Measurements from ENCODE around the gene NUB1.

The NUB1 gene

GRCh38 chr7:151408839-151409666 is 67.4 kb downstream of the NUB1 start:
- Histone ChIP-seq H3K4me3 (ENCODE audit: low read length) (no peak overlapping the region), H3K36me3 (ENCODE audit: control insufficient read depth, low read length) (no peaks in the 10 kb centered on the region), H3K4me1 (ENCODE audit: control insufficient read depth, low read length) (peaks cover 9% of the 10 kb centered on the region), H4K20me1 (ENCODE audit: control insufficient read depth, insufficient read depth, low read depth, low read length) (no peaks in the 10 kb centered on the region), H3K9me2 (replicated peaks; ENCODE audit: control insufficient read depth, low read length) (no peaks in the 10 kb centered on the region), H3K9me3 (ENCODE audit: control insufficient read depth, insufficient read depth, low read length) (no peaks in the 10 kb centered on the region), H3K27ac (ENCODE audit: low read depth, low read length) (no peak overlapping the region), H3K4me2 (ENCODE audit: low read length) (peak overlapping the region; percentile 43), H3K79me2 (ENCODE audit: control insufficient read depth, low read length) (no peaks in the 10 kb centered on the region), H3F3A (ENCODE audit: control insufficient read depth, insufficient read depth) (no peaks in the 10 kb centered on the region), H3K27me3 (ENCODE audit: control insufficient read depth, low read length) (peaks cover 34% of the 10 kb centered on the region)
- no peak for TF ChIP-seq EZH2phosphoT487 (IDR thresholded peaks at IDR 0.05; ENCODE audit: borderline replicate concordance, low read length)

- Histone ChIP-seq H3K4me1 (ENCODE audit: control insufficient read depth, low read length) (peaks cover 9% of the 10 kb centered on the region), H3K27ac (ENCODE audit: low read depth, low read length) (no peak within 1 kb of the TSS), H3K36me3 (ENCODE audit: control insufficient read depth, low read length) (no peaks in the 10 kb centered on the region), H3K4me2 (ENCODE audit: low read length) (peak within 1 kb of the TSS; percentile 43), H3K27me3 (ENCODE audit: control insufficient read depth, low read length) (peaks cover 39% of the 10 kb centered on the region), H3K9me2 (replicated peaks; ENCODE audit: control insufficient read depth, low read length) (no peaks in the 10 kb centered on the region), H3F3A (ENCODE audit: control insufficient read depth, insufficient read depth) (no peaks in the 10 kb centered on the region), H4K20me1 (ENCODE audit: control insufficient read depth, insufficient read depth, low read depth, low read length) (no peaks in the 10 kb centered on the region), H3K9me3 (ENCODE audit: control insufficient read depth, insufficient read depth, low read length) (no peaks in the 10 kb centered on the region), H3K4me3 (ENCODE audit: low read length) (no peak within 1 kb of the TSS), H3K79me2 (ENCODE audit: control insufficient read depth, low read length) (no peaks in the 10 kb centered on the region)
- TF ChIP-seq EZH2phosphoT487 (IDR thresholded peaks at IDR 0.05; ENCODE audit: borderline replicate concordance, low read length): no peak
- TF ChIP-seq, protein P1, sequence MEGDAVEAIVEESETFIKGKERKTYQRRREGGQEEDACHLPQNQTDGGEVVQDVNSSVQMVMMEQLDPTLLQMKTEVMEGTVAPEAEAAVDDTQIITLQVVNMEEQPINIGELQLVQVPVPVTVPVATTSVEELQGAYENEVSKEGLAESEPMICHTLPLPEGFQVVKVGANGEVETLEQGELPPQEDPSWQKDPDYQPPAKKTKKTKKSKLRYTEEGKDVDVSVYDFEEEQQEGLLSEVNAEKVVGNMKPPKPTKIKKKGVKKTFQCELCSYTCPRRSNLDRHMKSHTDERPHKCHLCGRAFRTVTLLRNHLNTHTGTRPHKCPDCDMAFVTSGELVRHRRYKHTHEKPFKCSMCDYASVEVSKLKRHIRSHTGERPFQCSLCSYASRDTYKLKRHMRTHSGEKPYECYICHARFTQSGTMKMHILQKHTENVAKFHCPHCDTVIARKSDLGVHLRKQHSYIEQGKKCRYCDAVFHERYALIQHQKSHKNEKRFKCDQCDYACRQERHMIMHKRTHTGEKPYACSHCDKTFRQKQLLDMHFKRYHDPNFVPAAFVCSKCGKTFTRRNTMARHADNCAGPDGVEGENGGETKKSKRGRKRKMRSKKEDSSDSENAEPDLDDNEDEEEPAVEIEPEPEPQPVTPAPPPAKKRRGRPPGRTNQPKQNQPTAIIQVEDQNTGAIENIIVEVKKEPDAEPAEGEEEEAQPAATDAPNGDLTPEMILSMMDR (IDR thresholded peaks at IDR 0.05; ENCODE audit: low read depth, low read length, poor library complexity, severe bottlenecking): no peak
Measured at GRCh38 chr7:151409667-151410404, 68.2 kb downstream of the NUB1 start, which contains the start of gene WDR86. TSS of gene WDR86 (minus strand) at chr7:151410038. CDS start at chr7:151409589, 449 bp downstream.

DNA sequence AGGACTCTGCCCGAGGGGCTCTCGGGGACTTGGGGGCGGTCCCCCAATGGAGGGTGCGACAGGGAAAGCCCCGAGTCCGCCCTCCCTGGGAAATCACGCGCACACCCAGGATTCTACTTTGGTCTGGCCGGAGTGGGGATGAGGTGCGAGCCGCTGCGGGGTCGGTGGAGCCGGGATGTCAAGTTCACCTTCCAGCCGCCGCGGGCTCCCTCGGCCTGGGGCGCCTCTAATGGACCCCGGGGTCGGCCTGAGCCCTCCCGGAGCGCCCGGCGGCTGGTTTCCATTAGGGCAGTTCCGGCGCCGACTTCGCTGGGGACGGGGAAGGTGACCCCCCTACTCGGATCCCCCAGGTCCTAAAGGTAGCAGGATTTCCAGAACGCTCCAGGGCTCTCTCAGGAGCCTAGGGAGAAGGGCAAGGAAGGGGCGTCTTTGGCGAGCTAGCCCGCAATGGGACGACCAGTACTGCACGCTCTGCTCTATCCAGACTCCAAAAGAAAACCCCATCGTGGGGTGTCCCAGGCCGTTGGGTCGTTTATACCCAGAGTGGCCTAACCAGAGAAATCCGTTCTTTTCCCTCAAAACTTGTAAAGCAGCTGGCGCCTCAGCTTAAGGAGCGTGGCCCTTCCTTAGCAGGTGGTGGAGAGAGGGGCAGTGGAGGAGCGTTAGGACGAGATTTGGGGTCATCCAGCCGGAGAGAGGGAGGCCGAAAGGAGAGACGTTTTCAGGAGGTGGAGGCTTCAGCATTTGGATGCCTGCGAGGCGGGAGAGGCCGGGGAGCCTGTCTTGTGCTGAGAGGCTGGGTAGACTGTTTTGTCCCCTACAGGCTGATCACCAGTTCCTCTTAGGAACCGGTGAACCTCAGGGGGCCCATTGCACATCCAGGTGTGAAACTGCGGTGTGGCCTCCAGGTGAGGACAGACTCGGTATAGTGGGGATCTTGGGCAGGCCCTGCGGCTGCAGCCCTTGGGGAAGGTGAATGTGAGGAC is 69.1 kb downstream of the NUB1 start:
- no peaks in the 10 kb centered on the region for H3K36me3 ChIP-seq (ENCODE audit: control insufficient read depth, low read length)
- TF ChIP-seq EZH2phosphoT487 (IDR thresholded peaks at IDR 0.05; ENCODE audit: borderline replicate concordance, low read length): 0 out of 2 replicates have a peak, but pooled peaks have one; percentile 36
- TF ChIP-seq, protein P1 (IDR thresholded peaks at IDR 0.05; ENCODE audit: low read depth, low read length, poor library complexity, severe bottlenecking): no peak
- no peak overlapping the region for H3K4me2 ChIP-seq (ENCODE audit: low read length)
- no peak overlapping the region for H3K4me3 ChIP-seq (ENCODE audit: low read length)
- H3K27me3 ChIP-seq (ENCODE audit: control insufficient read depth, low read length): peaks cover 44% of the 10 kb centered on the region
- H3K4me1 ChIP-seq (ENCODE audit: control insufficient read depth, low read length): peaks cover 9% of the 10 kb centered on the region
- H3K79me2 ChIP-seq (ENCODE audit: control insufficient read depth, low read length): no peaks in the 10 kb centered on the region
- no peaks in the 10 kb centered on the region for H3K9me2 ChIP-seq (replicated peaks; ENCODE audit: control insufficient read depth, low read length)
- H3F3A ChIP-seq (ENCODE audit: control insufficient read depth, insufficient read depth): no peaks in the 10 kb centered on the region
- no peaks in the 10 kb centered on the region for H4K20me1 ChIP-seq (ENCODE audit: control insufficient read depth, insufficient read depth, low read depth, low read length)
- H3K27ac ChIP-seq (ENCODE audit: low read depth, low read length): no peak overlapping the region
- H3K9me3 ChIP-seq (ENCODE audit: control insufficient read depth, insufficient read depth, low read length): no peaks in the 10 kb centered on the region
